CD4-positive, alpha-beta T cell treated with Interleukin-4 for 4 hours (primary cell): ENCODE measurements around the gene RIPK4.

Experiments
- DNase-seq: peaks from one replicate; pipeline ENCODE4 v3.0.0-alpha.2; 2020

Gene RIPK4

DNA sequence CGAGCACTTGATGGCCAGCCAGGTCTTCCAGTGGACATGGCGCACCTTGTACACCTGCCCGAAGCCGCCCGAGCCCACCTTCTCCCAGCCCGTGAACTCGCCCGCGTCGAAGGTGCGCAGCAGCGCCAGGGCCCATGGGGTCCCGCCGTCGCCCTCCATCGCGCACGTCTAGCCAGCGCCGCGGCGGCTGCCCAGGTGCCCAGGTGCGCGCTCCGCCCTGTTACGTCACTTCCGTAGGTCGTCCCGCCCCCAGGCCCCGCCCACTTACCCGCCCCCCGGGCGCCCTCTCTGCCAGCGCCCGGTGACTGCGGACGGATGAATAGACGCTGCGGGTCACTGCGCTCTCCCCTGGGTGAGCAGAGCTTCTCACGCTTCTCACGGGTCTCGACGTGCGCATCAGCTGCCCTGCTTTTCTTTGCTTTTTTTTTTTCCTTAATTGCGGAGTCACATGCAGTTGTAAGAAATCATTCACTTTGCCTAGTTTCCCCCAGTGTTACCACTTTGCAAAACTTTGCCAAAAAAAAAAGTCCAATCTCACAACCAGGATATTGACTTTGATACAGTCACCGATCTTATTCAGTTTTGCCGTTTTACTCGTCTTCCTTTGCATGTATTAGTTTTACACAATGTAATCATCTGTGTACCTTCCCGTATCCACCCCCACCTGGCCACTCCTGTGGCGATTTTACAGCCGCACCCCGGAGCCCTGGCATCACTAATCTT is at the start of gene RIPK4:
RIPK4 (minus strand) TSS at position 170 of the 723 bp plus-strand sequence; CDS start at position 159, 11 bp downstream.
- peak; percentile 27 for DNase-seq

GRCh38 chr21:41815652-41816582 is 49.1 kb upstream of the RIPK4 start:
- DNase-seq: no peak

DNA sequence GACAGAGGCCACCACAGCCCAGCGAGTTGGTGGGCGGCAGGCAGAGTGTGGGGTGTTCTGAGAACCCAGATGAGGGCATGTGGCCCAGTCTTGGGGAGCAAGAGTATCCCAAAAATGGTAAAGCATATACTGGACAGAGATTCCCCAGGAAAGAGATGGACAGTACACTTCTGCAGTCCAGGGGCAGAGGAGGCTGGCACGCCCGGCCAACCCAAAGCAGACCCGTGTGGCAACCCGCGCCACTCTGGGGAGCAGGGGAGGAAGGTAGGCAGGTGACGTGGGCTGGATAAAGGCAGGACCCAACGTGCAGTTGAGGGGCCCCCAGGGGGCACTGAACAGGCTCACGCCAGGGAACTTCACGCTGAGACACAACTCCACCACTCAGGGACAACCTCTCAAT is 46.4 kb upstream of the RIPK4 start:
- no peak for DNase-seq

DNA sequence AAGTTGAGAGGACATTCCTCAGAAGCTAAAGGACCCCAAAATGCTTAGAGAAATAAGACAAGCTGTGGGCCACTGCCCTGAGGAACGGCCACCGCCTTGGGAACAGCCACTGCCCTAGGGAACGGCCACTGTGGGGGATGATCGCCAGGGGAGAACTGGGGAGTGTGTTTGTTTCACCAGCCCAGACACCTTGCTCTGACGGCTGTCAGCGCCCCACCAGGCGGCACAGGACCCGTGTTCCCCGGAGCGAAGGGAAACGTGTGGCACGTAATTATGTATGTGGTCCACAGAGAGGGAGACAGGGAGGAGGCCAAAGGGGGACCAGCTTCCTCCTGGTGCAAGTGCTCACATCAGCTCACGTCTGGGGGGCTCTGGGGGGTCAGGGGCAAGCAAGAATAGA is 45.8 kb upstream of the RIPK4 start:
- DNase-seq: no peak

DNA sequence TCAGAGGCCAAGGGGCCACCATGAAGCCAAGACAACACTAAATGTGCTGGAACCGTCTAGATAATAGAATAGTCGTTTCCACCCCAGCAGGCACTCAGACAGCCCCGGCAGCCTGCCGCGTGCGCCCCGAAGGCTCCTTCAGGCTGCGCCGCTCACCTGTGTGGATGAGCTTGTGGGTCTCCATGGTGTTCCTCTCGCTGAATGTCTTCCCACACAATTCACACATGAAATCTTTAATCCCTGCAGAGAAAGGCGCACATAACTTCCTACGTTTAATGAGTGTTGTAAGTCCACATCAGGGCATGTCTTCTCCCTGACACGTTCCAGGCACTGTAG is 43.7 kb upstream of the RIPK4 start:
- DNase-seq: no peak

- DNase-seq: no peak
These were observed 43.2 kb upstream of the RIPK4 start for GRCh38 chr21:41809891-41810596.

GRCh38 chr21:41808846-41809245 is 42.0 kb upstream of the RIPK4 start:
- no peak for DNase-seq

DNA sequence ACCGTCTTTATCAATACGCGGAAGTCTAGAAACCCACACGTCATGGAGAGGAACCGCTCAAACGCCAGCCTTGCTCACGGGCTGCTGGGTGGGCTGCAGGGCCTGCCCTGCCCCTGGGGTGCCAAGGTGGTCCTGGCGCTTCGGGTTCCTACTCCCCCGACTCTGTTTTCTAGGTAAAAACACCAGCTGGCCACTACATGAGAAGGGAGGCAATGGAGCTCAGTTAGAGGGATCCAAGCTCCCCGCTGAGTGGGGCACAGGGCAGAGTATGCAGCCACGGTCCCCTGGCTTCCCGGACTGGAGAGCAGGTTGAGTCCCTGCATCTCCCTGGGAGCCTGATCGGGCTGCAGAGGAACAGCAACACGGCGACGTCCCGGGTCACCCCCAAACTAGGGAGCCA is 41.2 kb upstream of the RIPK4 start:
- no peak for DNase-seq

- no peak for DNase-seq
These were observed 39.9 kb upstream of the RIPK4 start for GRCh38 chr21:41806773-41807172.

- no peak for DNase-seq
These were observed 38.8 kb upstream of the RIPK4 start for GRCh38 chr21:41805643-41806042.

DNA sequence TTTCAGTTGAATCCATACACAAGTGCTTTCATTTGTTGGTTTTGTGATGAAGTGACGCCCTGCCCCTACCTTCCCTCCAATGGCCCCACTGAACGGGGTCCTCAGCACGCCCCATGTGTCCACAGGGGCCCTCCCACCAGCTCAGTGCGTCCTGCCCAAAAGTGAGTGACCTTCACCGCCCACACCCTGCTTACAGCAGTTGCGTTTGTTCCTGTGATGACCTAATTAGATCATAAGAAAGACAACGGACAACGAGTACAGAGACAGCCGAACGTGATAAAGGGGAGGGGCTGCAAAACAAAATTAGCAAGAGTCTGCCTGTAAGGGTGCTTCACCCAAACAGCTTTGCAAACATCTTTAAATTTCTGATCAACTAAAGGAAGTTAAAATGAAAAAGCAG is 38.2 kb upstream of the RIPK4 start:
- DNase-seq: no peak

DNA sequence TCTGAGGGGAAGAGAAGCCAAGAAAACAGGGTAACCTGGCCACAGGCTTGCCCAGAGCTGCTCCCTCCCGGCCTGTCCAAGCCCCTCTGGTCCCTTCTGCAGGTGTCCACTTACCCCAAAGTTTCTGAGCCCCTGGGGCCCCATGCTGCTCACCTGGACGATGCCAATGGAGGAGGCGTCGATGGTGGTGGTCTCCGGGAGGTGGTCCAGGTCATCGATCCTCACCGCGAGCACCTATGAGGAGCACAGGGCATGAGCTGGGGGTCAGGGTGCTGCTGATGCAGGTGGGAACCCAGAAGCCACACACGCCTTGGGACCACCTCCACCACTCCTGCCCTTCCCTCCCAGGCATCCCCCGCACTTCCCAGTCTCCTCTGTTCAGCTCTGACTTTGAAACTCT is 37.5 kb upstream of the RIPK4 start:
- DNase-seq: no peak

DNA sequence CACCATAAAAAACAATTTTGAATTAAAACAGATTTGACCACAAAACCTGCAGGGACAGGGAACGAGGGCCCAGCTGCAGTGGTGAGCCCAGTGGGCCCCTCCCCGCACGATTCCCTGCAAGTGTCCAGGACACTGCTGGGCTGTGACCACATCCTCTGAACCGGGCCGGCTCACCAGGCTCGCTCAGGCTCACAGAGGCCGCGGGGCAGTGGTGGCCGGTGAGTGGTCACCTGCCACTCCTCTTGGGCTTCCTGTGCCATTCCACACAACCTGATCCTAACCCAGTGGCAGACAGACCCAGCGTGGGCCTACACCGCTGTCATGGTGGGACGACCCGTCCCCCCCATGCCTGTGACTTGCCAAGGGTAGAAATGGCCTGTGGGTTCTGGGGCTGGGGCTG is 36.5 kb upstream of the RIPK4 start:
- no peak for DNase-seq

DNA sequence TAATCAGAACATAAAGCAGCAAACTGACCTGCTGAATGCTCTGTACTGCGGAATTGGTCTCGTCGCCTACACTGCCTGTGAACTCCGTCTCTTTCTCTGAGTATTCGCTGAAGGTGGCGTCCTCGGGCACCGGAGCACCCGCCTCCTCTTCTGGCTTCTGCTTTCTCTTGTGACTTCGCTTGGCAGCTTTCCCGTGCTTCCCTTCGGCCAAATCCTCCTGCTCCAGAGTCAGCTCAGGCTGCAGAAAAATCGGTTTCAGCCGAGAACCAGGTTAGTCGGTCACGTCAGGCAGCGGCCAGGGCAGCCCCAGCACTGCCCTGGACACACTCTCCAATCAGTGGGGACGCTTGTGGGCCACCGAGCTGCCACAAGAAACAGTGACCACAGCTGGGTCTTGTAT is 35.8 kb upstream of the RIPK4 start:
- DNase-seq: no peak

- DNase-seq: no peak
These were observed 35.3 kb upstream of the RIPK4 start for GRCh38 chr21:41802198-41802584.

GRCh38 chr21:41801321-41802197 is 34.7 kb upstream of the RIPK4 start:
- no peak for DNase-seq

- DNase-seq: no peak
These were observed 33.8 kb upstream of the RIPK4 start for GRCh38 chr21:41800425-41801320.

DNA sequence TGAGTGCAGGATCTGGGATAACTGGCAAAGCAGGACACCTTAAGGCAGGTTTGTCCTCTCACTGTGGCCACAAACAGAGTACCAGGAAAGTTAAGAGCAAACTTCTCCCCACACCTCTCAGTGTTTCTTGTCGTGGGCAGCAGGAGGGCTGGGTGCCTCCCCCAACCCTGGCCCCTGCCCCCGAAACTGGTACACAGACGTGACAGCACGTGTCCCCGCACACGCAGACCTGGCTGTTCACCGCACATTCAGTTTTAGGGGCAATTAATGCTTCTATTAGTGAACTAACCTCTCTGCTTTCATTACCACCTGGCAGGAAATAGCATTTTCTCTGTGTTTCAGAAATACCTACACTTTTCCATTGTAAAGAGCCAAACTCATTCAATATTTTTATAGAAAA is 32.9 kb upstream of the RIPK4 start:
- DNase-seq: no peak

DNA sequence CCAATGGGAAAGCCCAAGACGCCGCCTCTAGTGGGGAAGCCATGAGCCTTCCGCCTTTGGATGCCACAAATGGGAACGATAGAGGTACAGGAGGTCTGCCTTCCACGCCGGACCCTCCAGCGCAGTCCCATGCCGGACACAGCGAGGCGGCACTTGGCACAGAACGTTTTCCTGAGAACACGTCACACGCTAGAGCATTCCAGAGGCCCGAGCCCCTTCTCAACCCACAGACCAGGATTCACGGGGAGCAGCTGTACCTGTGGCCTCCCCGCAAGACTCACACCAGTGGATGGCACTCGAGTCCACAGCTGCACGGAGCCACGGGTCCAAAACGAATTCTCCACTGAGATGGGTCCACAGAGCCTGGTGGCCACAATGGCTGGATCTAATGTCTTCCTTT is 31.5 kb upstream of the RIPK4 start:
- DNase-seq: no peak

- no peak for DNase-seq
These were observed 29.7 kb upstream of the RIPK4 start for GRCh38 chr21:41796476-41797080.

- no peak for DNase-seq
These were observed 28.9 kb upstream of the RIPK4 start for GRCh38 chr21:41795726-41796125.
